HG02610 (cell line): ENCODE measurements around the gene GATA3.

ENCODE experiments used
- ATAC-seq: cut with Tn5 transposase; IDR thresholded peaks from one replicate; pipeline ENCODE4 v1.9.1; 2021; ENCODE audit warnings: mild to moderate bottlenecking, moderate library complexity; ENCODE audit not compliant: unreplicated experiment

GATA3 gene

DNA sequence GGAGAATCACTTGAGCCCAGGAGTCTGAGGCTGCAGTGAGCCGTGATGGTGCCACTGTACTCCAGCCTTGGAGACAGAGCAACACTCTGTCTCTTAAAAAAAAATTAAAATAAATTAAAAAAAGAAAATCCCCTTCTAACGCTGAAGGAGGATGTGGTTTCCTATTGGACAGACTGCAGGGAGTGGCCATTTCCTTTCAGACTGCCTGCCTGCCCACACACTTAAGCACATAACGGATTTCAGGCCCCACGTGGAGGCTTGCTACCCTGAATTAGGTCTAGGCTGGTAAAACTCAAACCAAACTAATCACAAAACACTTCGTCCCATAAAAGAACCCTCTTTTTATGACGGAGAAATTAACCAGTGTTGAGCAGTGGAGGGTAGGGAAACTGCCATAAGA lies 34.0 kb downstream of the GATA3 start:
- peak; percentile 70 for ATAC-seq

DNA sequence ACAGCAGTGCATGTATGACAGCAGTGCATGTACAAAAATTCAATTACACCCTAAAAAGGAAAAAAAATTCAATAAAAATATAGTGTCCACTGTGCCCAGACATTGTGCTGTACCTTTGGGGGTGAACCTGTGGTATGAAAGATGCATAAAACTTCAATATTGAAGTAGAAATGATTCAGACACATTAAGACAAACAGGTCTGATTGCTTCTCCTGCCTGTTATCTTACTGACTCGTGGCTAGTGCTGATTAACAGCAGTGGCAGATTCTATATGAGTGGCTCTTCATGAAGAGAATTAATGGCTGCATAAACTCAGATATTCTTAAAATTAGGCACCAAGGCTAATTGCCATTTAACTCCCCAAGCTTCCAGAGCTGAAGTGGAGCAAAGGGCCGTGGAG lies 37.9 kb downstream of the GATA3 start:
- no peak for ATAC-seq

DNA sequence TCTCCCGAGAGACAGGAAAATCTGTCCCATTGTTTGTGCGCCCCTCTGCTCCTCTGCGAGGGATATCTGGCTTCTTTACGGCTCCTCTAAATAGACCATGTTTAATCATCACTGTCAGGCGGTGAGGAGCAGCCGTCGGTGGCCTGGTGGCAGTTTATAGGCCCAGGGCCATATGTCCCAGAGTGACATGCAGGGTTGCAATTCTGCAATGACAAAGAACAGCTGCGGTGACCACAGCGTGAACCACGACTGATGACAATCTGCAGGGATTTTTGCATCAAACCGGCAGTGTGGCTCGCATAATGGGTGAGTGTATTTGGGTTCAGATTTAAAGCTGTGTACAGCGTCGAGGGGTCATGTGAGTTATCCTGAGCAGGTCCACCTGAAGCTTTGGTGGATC lies 41.5 kb downstream of the GATA3 start:
- no peak for ATAC-seq

DNA sequence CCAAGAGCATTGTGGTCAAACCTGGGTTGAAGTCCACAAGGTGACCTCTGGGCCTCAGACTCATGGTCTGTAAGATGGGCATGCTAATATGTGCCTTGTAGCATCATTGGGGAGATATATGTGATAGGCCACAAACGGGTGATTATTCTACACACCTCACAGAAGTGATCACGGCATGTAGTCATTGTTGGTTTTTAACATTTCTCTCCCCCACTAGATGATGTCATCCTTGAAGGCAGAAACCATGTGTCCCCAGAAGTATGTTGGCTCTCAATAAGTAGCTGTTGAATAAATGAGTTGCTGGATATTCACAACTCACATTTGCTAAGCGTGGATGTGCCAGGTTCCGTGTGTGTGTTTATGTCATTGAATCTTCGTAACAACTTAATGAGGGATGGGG lies 42.4 kb downstream of the GATA3 start:
- ATAC-seq, result no peak

DNA sequence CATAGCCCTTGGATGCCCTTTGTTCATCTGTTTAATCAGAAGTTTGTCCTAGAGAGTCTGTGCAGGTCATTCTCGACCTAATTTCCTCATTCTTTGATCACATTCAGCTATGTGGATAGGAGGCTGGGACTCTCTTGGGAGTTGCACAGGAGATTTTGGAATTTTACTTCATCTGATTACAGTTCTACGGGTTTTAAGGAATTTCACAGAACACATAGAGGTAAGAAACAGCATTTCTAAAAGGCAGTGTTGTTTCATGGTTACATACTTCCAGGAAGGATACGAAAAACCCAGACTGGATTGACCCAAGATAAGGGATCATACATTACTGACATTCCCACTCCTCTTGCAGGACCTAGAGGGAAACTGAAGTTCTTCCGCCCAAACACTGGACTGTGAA lies 45.9 kb downstream of the GATA3 start:
- ATAC-seq, result no peak

DNA sequence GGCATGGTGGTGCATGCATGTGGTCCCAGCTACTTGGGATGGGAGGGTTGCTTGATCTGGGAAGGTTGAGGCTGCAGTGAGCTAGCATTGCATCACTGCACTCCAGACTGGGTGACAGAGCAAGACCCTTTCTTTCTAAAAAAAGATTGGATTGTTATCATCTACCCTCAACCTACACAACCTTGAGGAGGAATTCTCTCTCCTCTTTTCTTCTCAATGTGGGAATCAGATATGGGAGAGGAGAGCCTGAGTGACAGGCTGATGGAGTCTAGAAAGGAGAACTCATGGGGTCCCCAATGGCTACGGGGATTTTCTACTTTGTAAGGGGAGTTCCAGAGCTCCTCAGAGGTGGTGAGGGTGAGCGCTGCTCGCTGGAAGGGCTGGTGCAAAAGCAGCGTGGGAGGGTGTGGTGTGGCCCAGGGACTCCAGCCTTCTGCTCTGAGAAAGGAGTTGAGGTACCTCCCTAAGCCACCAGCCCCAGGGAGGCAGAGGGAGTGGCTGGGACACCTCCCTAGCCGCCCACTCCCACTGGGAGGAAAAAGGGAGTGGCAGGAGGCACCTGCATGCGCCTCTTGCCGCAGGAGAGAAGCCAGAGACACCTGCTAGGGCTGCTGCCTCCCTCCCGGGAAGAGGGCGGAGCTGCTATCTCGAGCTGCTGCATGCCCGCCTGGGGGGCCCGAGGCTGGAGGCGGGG lies 48.4 kb downstream of the GATA3 start:
- peak; percentile 88 for ATAC-seq

DNA sequence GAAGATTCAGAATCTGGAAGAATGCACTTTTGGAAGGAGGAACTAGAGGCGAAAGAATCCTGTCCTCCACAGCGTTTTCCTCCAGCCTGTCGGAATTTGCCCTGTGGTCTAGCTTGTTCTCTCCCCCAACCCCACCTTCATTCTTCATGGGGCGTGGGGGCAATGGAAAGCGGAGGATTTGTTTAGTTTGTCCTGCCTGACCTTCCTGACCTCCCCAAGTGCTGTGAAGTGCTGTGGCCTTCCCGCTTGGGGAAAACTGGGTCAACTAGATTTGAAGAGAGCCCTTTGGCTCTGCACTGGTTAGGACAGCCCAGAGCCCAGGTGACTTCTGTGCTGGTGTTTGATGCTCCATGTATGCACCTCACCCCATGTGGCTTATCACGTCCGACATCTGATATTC lies 49.1 kb downstream of the GATA3 start:
- no peak for ATAC-seq

DNA sequence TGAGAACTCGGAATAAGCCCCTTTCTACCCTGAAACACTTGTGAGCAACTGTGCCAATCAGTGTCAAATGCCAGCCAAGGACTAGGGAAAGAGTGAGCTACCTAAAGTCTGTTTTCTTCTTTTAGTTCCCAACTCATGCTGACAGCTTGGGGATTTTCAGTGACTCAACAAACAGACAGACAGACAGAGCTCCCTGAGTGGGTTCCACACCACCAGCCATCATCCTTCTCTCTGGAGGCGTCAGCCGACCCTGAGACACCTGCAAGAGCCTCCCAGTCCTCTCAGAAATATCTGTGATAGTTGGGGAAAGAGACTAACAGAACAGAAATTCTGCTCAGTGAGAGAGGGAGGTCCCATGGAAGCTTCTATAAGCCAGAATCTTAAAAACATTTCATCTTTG lies 49.5 kb downstream of the GATA3 start:
- ATAC-seq, result peak; percentile 39

DNA sequence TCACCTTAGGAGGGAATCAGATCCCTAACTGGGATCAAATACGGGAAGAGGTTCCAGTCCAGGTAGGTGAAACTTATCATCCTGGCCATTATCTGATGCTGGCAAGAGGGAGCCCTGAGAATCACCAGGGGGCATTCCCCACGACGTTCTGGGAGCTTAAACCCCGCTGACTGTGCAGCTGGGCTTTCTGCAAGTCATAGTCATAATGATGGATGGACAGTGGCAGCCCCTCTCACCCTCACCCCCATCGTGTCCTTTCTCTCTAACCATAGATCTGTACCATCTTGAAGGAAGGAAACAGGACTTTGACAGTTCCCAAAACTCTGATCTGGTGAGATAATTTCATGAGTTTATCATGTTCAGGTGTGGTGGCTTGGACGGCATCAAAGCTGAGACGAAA lies 50.2 kb downstream of the GATA3 start:
- no peak for ATAC-seq

DNA sequence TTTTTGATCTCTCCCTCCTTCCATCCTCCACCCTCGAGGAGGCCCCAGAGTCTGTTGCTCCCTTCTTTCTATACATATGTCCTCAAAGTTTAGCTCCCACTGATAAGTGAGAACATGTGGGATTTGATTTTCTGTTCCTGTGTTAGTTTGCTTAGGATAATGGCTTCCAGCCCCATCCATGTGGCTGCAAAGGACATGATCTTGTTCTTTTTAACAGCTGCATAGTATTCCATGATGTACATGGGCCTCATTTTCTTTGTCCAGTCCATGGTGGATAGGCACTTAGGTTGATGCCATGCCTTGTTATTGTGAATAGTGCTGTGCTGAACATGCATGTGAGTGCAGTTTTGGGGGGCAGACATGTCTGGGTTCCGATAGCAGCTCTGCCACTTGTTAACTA lies 51.4 kb downstream of the GATA3 start:
- no peak for ATAC-seq

DNA sequence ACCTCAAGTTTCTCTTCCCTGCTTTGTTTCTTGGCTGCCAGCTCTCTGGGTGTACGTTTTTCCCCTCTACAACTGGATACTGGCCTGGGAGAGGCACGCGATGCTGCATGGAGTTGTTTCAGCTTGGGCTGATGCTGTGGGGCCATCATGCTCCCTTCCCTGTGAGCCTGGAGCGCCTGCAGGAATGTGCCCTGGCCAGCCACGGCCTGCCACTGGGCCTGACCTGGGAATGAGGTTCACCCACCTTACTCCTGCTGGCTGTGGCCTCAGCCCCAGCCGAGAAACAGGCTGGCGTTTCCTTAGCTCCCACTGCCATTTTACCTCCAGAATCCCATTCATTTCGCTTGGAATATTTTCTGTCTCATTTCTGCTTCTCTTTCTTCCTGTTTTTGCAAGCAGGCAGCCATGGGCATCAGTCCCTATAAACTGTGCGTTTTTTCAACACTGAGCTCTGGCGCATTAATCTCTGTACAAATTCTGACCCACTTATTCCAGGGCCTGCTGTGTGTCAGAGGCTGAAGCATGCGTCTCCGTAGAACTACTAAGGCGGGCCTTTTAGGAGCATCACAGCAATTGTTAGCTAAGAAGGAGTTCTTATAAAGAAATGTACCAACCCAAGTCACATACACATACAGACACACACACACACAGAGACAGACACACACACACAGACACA lies 57.9 kb downstream of the GATA3 start:
- no peak for ATAC-seq

DNA sequence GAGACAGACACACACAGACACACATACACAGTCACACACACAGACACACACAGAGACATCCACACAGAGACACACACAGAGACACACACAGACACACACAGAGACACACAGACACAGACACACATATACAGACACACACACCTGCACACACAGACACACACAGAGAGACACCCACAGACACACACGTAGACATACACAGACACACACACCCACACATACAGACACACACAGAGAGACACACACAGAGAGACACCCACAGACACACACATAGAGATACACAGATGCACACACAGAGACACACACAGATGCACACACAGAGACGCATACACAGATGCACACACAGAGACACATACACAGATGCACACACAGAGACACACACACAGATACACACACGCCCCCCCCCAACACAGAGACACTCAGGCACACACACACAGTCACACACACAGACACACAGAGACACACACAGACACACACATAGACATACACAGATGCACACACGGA lies 58.5 kb downstream of the GATA3 start:
- ATAC-seq, result no peak

DNA sequence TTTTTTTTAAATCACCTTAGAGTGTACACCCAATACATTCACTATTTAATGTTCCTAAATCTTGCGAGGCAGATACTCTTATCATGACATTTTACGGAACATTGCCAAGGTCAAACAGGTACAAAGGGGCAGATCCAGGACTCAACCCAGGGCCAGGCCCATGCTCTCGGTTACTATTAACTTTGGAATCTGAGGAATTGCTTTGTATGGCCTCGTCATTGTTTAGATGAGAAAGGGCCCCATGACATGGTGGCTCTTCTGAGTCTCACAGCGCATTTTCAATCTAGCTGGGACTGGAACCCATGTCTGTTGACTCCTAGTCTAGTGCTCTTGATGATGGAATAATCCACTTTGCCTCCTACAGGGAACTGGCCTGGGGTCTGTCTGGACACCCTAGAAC lies 59.1 kb downstream of the GATA3 start:
- ATAC-seq, result no peak

DNA sequence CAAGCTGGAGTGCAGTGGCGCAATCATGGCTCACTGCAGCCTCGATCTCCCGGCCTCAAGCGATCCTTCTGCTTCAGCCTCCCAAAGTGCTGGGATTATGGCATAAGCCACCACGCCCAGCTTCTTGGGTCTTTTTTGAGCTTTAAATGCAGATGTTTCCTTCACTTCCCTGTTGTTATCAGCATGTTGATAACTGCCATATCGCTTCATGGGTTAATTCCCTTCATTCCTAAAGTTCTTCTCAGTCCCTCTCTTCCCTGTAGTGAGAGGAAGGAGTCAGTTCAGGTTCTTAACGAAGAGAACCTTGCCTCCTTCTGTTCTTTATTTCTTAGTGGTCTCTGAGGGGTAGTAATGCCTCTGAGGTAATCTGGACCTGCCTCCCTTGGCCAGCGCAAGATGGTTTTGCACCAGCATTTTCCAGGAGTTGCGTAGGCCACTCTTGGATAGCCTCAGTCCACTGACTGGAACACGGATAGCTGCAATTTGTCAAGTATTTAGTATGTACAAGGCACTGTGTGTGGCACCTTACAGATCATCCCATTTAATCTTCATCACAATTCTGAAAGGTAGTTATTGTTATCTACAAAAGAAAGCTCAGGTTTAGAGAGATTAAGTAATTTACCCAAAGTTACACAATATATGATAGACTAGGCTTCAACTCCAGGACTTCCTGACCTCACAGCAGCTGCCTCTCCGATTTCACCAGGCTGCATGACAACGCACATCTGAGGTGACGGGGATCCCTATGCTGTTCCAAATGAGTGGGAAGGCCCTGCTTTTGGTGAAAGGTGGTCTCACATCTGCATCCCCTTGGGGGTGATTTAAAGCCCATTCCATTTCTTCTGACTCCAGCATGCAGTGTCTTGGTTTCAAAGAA lies 60.5 kb downstream of the GATA3 start:
- ATAC-seq, result no peak

DNA sequence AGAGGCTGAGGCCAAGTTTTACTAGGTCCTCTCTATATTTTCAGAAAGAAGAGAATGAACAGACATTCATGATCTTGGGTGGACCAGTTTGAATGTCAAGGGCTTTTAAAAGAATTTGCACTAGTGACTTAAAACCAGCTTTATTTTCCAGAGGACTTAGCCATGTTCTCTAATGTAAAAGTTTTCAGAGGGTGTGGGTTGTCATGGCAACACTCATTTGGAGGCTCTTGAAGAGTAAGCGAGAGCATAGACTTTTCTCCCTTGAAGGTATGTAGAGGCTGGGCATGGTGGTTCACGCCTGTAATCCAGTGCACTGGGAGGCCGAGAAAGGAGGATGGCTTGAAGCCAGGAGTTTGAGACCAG lies 61.1 kb downstream of the GATA3 start:
- ATAC-seq, result no peak

DNA sequence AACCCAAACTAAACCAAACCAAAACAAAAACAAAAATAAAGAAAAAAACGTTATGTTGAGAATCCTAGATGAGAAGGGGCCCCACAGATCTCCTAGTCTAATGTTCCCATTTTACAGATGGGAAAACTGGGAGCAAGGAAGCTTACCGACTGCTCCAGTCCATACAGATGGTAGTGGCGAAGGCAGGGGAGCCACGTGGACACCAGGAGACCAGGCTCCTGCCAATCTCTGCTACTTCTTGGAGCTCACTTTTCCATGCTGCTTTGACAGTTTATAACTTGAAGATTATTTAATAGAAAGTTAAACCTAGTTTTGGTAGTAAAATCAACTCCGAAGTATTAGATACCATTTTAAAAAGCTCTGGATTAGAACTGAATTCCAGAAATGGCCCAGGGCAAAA lies 62.0 kb downstream of the GATA3 start:
- no peak for ATAC-seq

DNA sequence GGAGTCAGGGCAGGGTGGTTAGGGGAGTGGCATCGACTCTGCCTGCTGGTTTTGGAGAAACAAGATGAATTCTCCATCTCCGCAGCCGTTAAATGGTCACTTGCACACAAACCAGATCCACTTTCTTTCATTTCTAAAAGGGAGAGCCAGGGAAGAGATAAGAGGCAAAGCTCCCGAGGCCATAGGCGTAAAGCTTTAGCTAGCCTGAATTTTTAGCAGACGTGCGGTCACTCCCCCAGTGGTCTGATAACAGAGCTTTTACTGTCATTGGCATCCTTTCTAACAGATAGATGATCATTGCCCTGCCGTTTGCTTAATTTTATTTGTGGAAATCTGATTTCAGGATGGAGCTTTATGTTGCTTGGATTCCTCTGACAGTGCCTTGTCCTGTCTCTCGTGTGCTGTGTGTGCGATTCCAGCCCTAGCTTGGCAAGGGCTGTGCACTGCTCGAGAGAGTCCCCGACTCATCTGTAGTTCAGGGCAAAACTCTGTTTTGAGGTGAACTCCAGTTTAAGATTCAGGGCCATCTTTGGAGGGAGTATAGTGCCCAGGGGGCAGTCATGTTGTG lies 62.5 kb downstream of the GATA3 start:
- no peak for ATAC-seq

DNA sequence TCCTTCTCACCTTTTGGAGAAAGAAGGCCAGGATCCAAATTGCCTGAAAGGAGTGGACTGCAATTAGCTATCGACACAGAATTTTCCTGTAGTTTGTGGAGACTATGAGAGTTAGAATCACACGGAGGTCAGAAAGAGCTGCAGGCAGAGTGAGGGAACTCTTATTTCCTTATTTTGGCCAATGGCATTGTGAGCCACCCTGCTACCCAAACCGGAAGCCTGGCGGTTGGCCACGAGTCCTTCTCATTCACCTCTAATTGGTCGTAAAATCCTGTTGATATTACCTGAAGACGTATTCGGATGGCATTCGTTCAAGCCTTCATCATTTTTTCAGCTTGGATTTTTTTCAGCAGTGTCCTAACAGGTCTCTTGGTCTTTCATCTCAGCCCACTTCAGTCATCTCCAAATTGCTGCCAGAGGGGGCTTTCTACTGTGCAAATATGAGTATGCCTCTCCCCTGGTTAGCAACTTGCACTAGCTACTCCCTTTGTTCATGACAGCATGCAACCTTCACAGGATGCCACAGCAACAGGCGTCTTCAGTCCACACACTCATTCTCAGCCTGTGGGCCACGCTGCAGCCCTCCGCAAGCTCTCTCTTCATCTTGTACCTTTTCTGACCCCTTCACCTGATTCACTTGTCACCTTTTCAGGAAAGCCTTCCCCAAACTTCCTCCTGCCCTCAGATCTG lies 66.9 kb downstream of the GATA3 start:
- ATAC-seq, result no peak

DNA sequence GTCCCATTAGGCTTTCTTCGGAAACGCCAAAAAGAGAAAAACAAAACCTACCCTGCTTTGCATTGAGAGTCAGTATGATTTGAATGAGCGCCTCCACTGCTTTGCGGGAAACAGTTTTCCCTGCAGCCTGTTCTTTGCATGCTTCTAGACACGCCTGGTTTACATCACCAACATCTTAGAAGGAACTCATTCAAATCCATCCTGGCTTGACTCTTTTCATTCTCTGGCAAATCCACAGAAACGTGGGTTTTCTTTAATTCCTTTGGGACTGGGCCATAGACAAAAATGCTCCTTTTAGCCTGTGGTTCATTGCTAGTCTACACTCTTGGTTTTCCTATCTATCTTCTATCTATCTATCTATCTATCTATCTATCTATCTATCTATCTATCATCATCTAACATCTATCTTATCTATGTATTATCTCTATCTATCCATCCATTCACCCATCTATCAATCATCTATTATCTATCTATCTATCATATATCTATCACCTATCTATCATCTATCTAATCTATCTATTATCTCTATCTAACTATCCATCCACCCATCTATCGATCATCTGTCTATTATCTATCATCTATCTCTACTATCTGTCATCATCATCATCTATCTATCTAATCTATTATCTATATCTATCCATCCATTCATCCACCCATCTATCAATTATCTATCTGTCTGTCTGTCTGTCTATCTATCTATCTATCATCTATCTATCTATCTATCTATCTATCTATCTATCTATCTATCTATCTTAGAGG lies 68.3 kb downstream of the GATA3 start:
- no peak for ATAC-seq

DNA sequence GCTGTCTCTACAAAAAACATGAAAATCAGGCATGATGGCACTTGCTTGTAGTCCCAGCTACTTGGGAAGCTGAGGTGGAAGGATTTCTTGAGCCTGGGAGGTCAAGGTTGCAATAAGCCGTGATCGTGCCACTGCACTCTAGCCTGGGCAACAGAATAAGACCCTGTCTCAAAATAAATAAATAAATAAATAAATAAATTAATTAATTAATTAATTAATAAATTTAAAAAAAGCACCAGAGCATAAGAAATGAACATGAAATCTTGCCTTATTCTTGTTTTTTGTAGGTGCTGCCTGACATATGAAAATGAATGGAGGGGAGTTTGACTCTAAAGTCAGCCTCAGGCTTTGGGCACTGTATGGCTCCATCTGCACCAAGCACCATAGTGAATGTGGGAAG lies 69.9 kb downstream of the GATA3 start:
- ATAC-seq, result no peak
